CD4-positive, alpha-beta memory T cell (primary cell): Measurements from ENCODE around the gene WAPL. TPM values are rescaled to one million over a fixed set of nuclear protein-coding genes. Genes with fewer than 3 reads are reported as not detected.

Source experiments
- CTCF ChIA-PET: fragments of 350-600 bp; sonication (Branson Sonifier 250); formaldehyde crosslinking; loops from one replicate; lab custom pipeline; 2021; ENCODE audit warnings: inconsistent platforms; ENCODE audit not compliant: partially characterized antibody; lab: Charles Lee
- POLR2A ChIA-PET: fragments of 350-600 bp; sonication (Branson Sonifier 250); formaldehyde crosslinking; loops from one replicate; lab custom pipeline; 2021; ENCODE audit not compliant: partially characterized antibody; lab: Charles Lee
- DNase-seq, 5 donors: peaks; one replicate each; pipeline versions ENCODE4 v3.0.0 to v3.0.0-alpha.2; 2020 to 2022; ENCODE audit warnings: mixed read lengths in 1 of 5
- H3K27ac ChIP-seq: one replicate; pipeline ENCODE4 v1.7.0; 2013; ENCODE audit warnings: low read depth, low read length
- H3K27me3 ChIP-seq: 2 replicates; pipeline ENCODE4 v1.7.0; 2013; ENCODE audit warnings: mild to moderate bottlenecking, low read length, moderate library complexity; ENCODE audit not compliant: insufficient read depth
- H3K36me3 ChIP-seq: 2 replicates; pipeline ENCODE4 v1.7.0; 2013; ENCODE audit warnings: mild to moderate bottlenecking, low read length, moderate library complexity; ENCODE audit not compliant: insufficient read depth
- H3K4me1 ChIP-seq: 2 replicates; pipeline ENCODE4 v1.7.0; 2013; ENCODE audit warnings: mild to moderate bottlenecking, low read length, moderate library complexity; ENCODE audit not compliant: insufficient read depth
- H3K4me3 ChIP-seq, 2 donors: one replicate each; pipeline ENCODE4 v1.7.0; 2013; ENCODE audit warnings: low read length in 2 of 2, mild to moderate bottlenecking in 1 of 2
- H3K9me3 ChIP-seq, 2 donors: one replicate each; pipeline ENCODE4 v1.7.0; 2013; ENCODE audit warnings: low read length in 2 of 2, control low read depth in 1 of 2; ENCODE audit not compliant: control insufficient read depth in 1 of 2
- H3K27ac Mint-ChIP-seq, 7 donors: one replicate each; pipeline ENCODE4 v1.8.0; 2020 to 2021; ENCODE audit warnings: mixed read lengths in 7 of 7, mild to moderate bottlenecking in 6 of 7, inconsistent platforms in 3 of 7, moderate library complexity in 3 of 7
- H3K27me3 Mint-ChIP-seq, 2 donors: one replicate each; pipeline ENCODE4 v1.8.0; 2020 to 2021; ENCODE audit warnings: mixed read lengths in 2 of 2
- H3K36me3 Mint-ChIP-seq, 2 donors: one replicate each; pipeline ENCODE4 v1.8.0; 2020 to 2021; ENCODE audit warnings: mixed read lengths in 2 of 2, inconsistent platforms in 1 of 2, mild to moderate bottlenecking in 1 of 2
- H3K4me1 Mint-ChIP-seq, 4 donors: one replicate each; pipeline ENCODE4 v1.8.0; 2020 to 2021; ENCODE audit warnings: mixed read lengths in 4 of 4, mild to moderate bottlenecking in 1 of 4
- H3K4me3 Mint-ChIP-seq, 8 donors: one replicate each; pipeline ENCODE4 v1.8.0; 2020 to 2021; ENCODE audit warnings: mixed read lengths in 8 of 8, mild to moderate bottlenecking in 7 of 8, moderate library complexity in 6 of 8, inconsistent platforms in 3 of 8
- H3K9me3 Mint-ChIP-seq, 8 donors: one replicate each; pipeline ENCODE4 v1.8.0; 2020 to 2021; ENCODE audit warnings: mixed read lengths in 8 of 8, mild to moderate bottlenecking in 5 of 8, inconsistent platforms in 3 of 8, moderate library complexity in 1 of 8
- intact Hi-C: fragments of 100-400 bp; cut with micrococcal nuclease; formaldehyde crosslinking; loops from one replicate; pipeline ENCODE4 v1.15.1; 2023
- polyA plus RNA-seq, 2 donors: library from polyadenylated mRNA; unstranded; fragments of 300-500 nt; fragmentation: Illumina TruSeq; gene quantifications; one replicate each; pipeline ENCODE4 v1.2.3, GENCODE V29; 2021
- total RNA-seq, 2 experiments: library from RNA; stranded (reverse); gene quantifications; one replicate each; pipeline ENCODE4 v1.2.3, GENCODE V29; 2021

WAPL gene
- total and polyA plus RNA-seq, 4 experiments from 2014 or later, result 33.3 to 55.2 (median 48.4) TPM

DNA sequence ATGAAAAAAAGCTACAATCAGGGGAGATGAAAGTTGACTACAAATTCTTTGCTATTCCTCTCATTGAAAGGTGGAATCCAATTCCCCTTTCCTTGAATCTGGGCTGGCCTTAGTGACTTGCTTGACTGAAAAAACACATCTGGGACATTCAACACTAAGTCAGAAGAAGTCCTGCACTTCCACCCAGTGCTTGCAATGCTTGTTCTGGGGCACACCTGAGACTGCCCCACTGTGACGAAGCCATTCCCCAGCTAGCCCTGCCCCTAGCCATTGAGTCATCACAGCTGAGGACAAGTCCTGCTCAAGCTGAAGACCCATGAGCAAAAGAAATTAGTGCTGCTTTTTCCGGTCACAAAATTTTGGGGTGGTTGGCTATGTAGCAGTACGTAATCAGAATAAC, 135.8 kb downstream of the WAPL start:
- intact Hi-C loops, result no loop called here
- H3K36me3 Mint-ChIP-seq, result no peaks in the 10 kb centered on the region
- peaks cover 3% of the 10 kb centered on the region for H3K27me3 ChIP-seq
- peaks cover 24 to 26% of the 10 kb centered on the region in 2 donors for H3K27me3 Mint-ChIP-seq
- no peaks in the 10 kb centered on the region for H3K36me3 ChIP-seq
- H3K27ac ChIP-seq, result no peak overlapping the region
- H3K4me1 Mint-ChIP-seq, result peaks cover 4 to 10% (median 5%) of the 10 kb centered on the region in 4 donors
- no peak overlapping the region for H3K4me3 ChIP-seq
- H3K9me3 ChIP-seq, result no peaks in the 10 kb centered on the region
- no peak overlapping the region for H3K4me3 Mint-ChIP-seq
- peaks cover 5% of the 10 kb centered on the region for H3K4me1 ChIP-seq
- ChIA-PET POLR2A (no interaction called here), CTCF (interaction anchor here (0.5 kb wide), 1 partner anchor 183 kb away, joined by 4 read pairs; no protein-coding TSS in a partner anchor)
- no peak overlapping the region for H3K27ac Mint-ChIP-seq
- H3K9me3 Mint-ChIP-seq, result no peaks in the 10 kb centered on the region
- no peak for DNase-seq

Other genes with a start within 250 kb of the WAPL start
- not detected for gene GRID1, start 155.0 kb downstream of the WAPL start, total RNA-seq
- not detected for gene GRID1, start 155.0 kb downstream of the WAPL start, polyA plus RNA-seq
- not detected for gene OPN4, start 132.8 kb upstream of the WAPL start, total RNA-seq
- not detected for gene OPN4, start 132.8 kb upstream of the WAPL start, polyA plus RNA-seq
- gene LDB3, start 146.7 kb upstream of the WAPL start, total RNA-seq, result under 1 TPM in 1 of 2 experiments, not detected in 1; 0.08 TPM
- not detected for gene LDB3, start 146.7 kb upstream of the WAPL start, polyA plus RNA-seq
- gene BMPR1A, start 234.8 kb upstream of the WAPL start, total RNA-seq, result 10 to 100 TPM; 15.5 to 21.0 TPM
- gene BMPR1A, start 234.8 kb upstream of the WAPL start, polyA plus RNA-seq, result 1 to 10 TPM; 4.7 to 5.2 TPM